Type B pancreatic cell (in vitro differentiated cells): Measurements from ENCODE around the gene RNF214. TPM values are rescaled to one million over a fixed set of nuclear protein-coding genes. Genes with fewer than 3 reads are reported as not detected.

Experiments used
- DNase-seq: peaks from one replicate; pipeline ENCODE4 v3.0.0; 2021; ENCODE audit warnings: mixed read lengths; ENCODE audit not compliant: unreplicated experiment; ENCODE audit errors: extremely low spot score
- H3K27ac Mint-ChIP-seq: 2 replicates; pipeline ENCODE4 v1.8.0; 2021; ENCODE audit warnings: mild to moderate bottlenecking, mixed read lengths
- H3K27me3 Mint-ChIP-seq: 2 replicates; pipeline ENCODE4 v1.8.0; 2021; ENCODE audit warnings: mixed read lengths
- H3K36me3 Mint-ChIP-seq: 2 replicates; pipeline ENCODE4 v1.8.0; 2021; ENCODE audit warnings: mixed read lengths
- H3K4me1 Mint-ChIP-seq: one replicate; pipeline ENCODE4 v1.8.0; 2021; ENCODE audit warnings: mixed read lengths; ENCODE audit not compliant: unreplicated experiment
- H3K4me3 Mint-ChIP-seq: 2 replicates; pipeline ENCODE4 v1.8.0; 2021; ENCODE audit warnings: mild to moderate bottlenecking, mixed read lengths
- H3K9me3 Mint-ChIP-seq: 2 replicates; pipeline ENCODE4 v1.8.0; 2021; ENCODE audit warnings: mixed read lengths
- CTCF ChIP-seq: fragments of 200-600 bp; sonication (generic); conservative IDR thresholded peaks from 2 replicates; pipeline ENCODE4 v1.5.0; 2021; ENCODE audit warnings: antibody characterized with exemption, mild to moderate bottlenecking
- total RNA-seq: library from RNA; stranded (reverse); gene quantifications from 2 replicates; pipeline ENCODE4 v1.2.1, GENCODE V29; 2021; ENCODE audit warnings: low replicate concordance

The RNF214 gene
- total RNA-seq, 1 donor from 2014 or later, result 34.7 TPM

GRCh38 chr11:117219001-117219400, 13.5 kb upstream of the RNF214 start:
- DNase-seq, result no peak
- Mint-ChIP-seq H3K9me3 (no peaks in the 10 kb centered on the region), H3K4me3 (no peak overlapping the region), H3K4me1 (peaks cover 12% of the 10 kb centered on the region), H3K36me3 (peaks cover 12% of the 10 kb centered on the region), H3K27me3 (no peaks in the 10 kb centered on the region), H3K27ac (no peak overlapping the region)
- TF ChIP-seq CTCF, result no peak

DNA sequence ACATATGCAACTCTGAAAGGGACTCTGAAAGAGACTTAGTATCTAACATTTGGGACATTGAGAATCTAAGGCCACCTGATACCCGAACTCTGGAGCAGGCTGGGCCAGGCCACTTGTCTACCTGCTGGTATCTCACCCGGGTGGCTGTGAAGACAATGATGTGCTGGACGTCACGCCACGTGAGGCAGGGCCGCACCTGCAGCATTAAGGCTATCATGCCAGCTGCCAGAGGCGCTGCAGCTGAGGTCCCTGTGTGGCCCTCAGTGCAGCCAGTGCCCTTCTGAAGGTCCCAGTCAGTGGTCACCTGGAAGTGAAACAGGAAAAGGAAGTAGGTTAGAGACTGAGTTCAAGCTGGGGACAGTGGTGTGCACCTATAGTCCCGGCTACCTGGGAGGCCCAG, 13.0 kb upstream of the RNF214 start:
- H3K4me1 Mint-ChIP-seq, result peaks cover 12% of the 10 kb centered on the region
- peaks cover 8% of the 10 kb centered on the region for H3K36me3 Mint-ChIP-seq
- H3K9me3 Mint-ChIP-seq, result no peaks in the 10 kb centered on the region
- no peak overlapping the region for H3K27ac Mint-ChIP-seq
- H3K27me3 Mint-ChIP-seq, result no peaks in the 10 kb centered on the region
- DNase-seq, result no peak
- TF ChIP-seq CTCF, result no peak
- no peak overlapping the region for H3K4me3 Mint-ChIP-seq

DNA sequence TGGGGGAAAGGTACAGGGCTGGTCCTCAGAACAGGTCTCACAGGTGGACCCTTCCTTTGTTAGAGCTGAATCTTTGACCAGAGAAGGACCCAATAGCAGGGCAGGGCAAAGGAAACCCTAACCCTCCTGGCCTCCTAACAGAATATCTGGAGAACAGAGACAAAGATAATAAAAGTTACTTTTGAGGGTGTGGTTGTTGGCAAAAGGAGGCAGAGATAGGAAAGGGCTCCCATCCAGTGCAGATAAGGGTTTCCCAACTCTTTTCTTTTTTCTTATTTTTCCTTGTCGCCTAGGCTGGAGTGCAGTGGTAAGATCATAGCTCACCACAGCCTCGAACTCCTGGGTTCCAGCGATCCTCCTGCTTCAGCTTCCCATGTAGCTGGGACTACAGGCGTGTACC, 12.5 kb upstream of the RNF214 start:
- no peaks in the 10 kb centered on the region for H3K9me3 Mint-ChIP-seq
- no peak for DNase-seq
- no peaks in the 10 kb centered on the region for H3K27me3 Mint-ChIP-seq
- H3K4me3 Mint-ChIP-seq, result no peak overlapping the region
- TF ChIP-seq CTCF, result no peak
- peaks cover 8% of the 10 kb centered on the region for H3K36me3 Mint-ChIP-seq
- peaks cover 12% of the 10 kb centered on the region for H3K4me1 Mint-ChIP-seq
- no peak overlapping the region for H3K27ac Mint-ChIP-seq

- no peaks in the 10 kb centered on the region for H3K27me3 Mint-ChIP-seq
- peaks cover 8% of the 10 kb centered on the region for H3K36me3 Mint-ChIP-seq
- H3K9me3 Mint-ChIP-seq, result no peaks in the 10 kb centered on the region
- H3K27ac Mint-ChIP-seq, result no peak overlapping the region
- no peak overlapping the region for H3K4me3 Mint-ChIP-seq
- no peak for DNase-seq
- no peak for TF ChIP-seq CTCF
- peaks cover 12% of the 10 kb centered on the region for H3K4me1 Mint-ChIP-seq
Measured at GRCh38 chr11:117220568-117220967, 11.9 kb upstream of the RNF214 start.

DNA sequence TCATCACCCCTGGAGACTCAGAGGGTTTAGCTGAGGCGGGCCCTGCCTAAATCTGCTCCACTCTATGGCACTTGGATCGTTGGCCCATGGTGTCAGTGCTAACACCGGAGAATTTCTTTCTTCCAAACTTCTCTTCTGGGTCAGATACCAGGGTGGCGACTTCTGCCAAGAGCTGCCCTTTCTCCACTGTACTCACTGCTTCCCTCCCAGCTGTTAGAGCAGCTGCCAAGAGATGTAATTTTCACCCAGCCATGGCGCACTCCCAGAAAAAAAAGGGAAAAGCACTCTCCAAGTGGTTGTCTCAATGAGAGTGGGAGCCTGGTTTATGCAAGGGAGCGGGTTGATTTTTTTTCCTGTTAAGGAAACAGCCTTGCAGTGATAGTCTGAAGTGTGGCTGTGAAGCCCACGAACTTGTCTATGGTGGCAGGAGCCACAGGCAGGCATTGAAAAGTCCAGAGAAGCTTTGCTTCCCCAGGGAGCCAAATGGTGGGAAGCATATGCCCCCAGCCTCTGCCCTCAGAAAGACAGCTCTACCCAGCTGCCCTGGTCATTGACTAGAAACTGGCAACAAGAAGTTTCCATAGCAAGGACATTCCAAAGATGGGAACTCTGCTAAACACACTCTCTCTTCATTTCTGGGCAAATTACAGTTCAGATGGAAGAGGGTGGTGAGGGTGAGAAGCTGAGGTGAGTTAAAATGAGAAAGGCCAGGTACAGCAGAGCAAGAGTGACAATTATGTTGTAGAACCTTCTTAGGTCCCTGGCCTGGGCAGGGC, 11.3 kb upstream of the RNF214 start:
- TF ChIP-seq CTCF, result no peak

More for the DNA sequence above, 11.3 kb upstream of the RNF214 start:
- Mint-ChIP-seq H3K27me3 (no peaks in the 10 kb centered on the region), H3K4me3 (no peak overlapping the region), H3K4me1 (peaks cover 12% of the 10 kb centered on the region), H3K36me3 (peaks cover 8% of the 10 kb centered on the region), H3K27ac (no peak overlapping the region), H3K9me3 (no peaks in the 10 kb centered on the region)
- no peak for DNase-seq
